ENCODE measurements around the gene HOXB3. TPM values are rescaled to one million over a fixed set of nuclear protein-coding genes. Genes with fewer than 3 reads are reported as not detected.

The HOXB3 gene
- total and polyA plus RNA-seq, 2 of the 4 experiments (the other 2 are of a cell fraction), result 6.3 to 59.6 TPM

GRCh38 chr17:48543107-48543853, 46.8 kb downstream of the HOXB3 start:
- Histone ChIP-seq H4K91ac (ENCODE audit: insufficient read depth, low read depth, low read length) (peak overlapping the region; percentile 80), H3K9ac (ENCODE audit: low read depth, low read length) (peak overlapping the region; percentile 100), H3K56ac (ENCODE audit: extremely low read depth, insufficient read depth, low read length) (peak overlapping the region; percentile 91), H3K23ac (ENCODE audit: low read depth, low read length) (peak overlapping the region; percentile 95), H2AK9ac (replicated peaks; ENCODE audit: low read depth, low read length, poor library complexity) (peak overlapping the region; percentile 86), H3K9me3 (ENCODE audit: control insufficient read depth, insufficient read depth, low read length) (no peaks in the 10 kb centered on the region), H2AK5ac (ENCODE audit: low read depth, low read length) (peak overlapping the region; percentile 73), H3K14ac (replicated peaks; ENCODE audit: low read depth, low read length) (peak overlapping the region; percentile 88), H3K4ac (ENCODE audit: low read depth, low read length) (peak overlapping the region; percentile 89), H3K4me2 (ENCODE audit: low read depth, low read length) (peak overlapping the region; percentile 66), H2BK5ac (ENCODE audit: low read depth, low read length, poor library complexity, severe bottlenecking) (peak overlapping the region; percentile 96), H4K20me1 (ENCODE audit: insufficient read depth, low read length) (no peaks in the 10 kb centered on the region), H2BK20ac (ENCODE audit: low read depth, low read length) (no peak overlapping the region; the same call in 1 of the 2 replicates), H3K4me1 (ENCODE audit: control insufficient read depth, insufficient read depth, low read length) (peaks cover 32% of the 10 kb centered on the region), H3K9me1 (ENCODE audit: insufficient read depth, low read length) (peaks cover 10% of the 10 kb centered on the region), H3K79me1 (ENCODE audit: low read depth in 1 of 2, low read length in 2 of 2) (peaks cover 4 to 43% of the 10 kb centered on the region in 2 experiments; a peak in 2 of 4 replicates), H2BK120ac (ENCODE audit: low read depth, low read length) (peak overlapping the region; percentile 68), H3K27me3 (ENCODE audit: control insufficient read depth, insufficient read depth, low read length) (no peaks in the 10 kb centered on the region), H2BK15ac (ENCODE audit: low read depth, low read length) (no peak overlapping the region), H3K36me3 (ENCODE audit: control insufficient read depth, insufficient read depth, low read length) (peaks cover 20% of the 10 kb centered on the region), H4K8ac (ENCODE audit: low read depth in 2 of 2, low read length in 2 of 2) (peak overlapping the region; percentile 62 to 79; a peak in 2 of 4 replicates), H3K18ac (ENCODE audit: low read depth, low read length) (peak overlapping the region; percentile 70), H4K5ac (ENCODE audit: low read depth, low read length) (peak overlapping the region; percentile 41), H3K4me3 (ENCODE audit: insufficient read depth, low read depth, low read length) (peak overlapping the region; percentile 96), H3K27ac (ENCODE audit: insufficient read depth, low read length) (peak overlapping the region; percentile 99), H2AFZ (replicated peaks; ENCODE audit: low read length, poor library complexity) (peak overlapping the region; percentile 63)
- TSS peak; percentile 80 for BruUV-seq (replicated peaks)
- WGBS, 2 experiments (ENCODE audit: extremely low coverage in 2 of 2, insufficient read length in 1 of 2), result 0% methylated on average over 26 of the region's 72 CpGs; no CpG with 5 or more reads in 1 of the 2 experiments
- dilution Hi-C loops (cut with HindIII; ENCODE audit: low sequenced_read_pairs, unreplicated experiment), result no loop called here
- ATAC-seq (ENCODE audit: low read depth) (peak; percentile 0; the same call in 1 of the 2 replicates), DNase-seq (peak; percentile 67)
- CTCF ChIA-PET, result no interaction called here
- in situ Hi-C loops (cut with MboI; ENCODE audit: low sequenced_read_pairs), result loop anchor here (10.0 kb wide), 1 partner anchor 188 kb away; no protein-coding TSS in a partner anchor
- intact Hi-C loops (cut with micrococcal nuclease), result no loop called here
- TF ChIP-seq USF2 (IDR thresholded peaks at IDR 0.05; ENCODE audit: low read depth, low read length) (no peak), BHLHE40 (IDR thresholded peaks at IDR 0.05; ENCODE audit: low read depth, low read length) (no peak), CHD1 (IDR thresholded peaks at IDR 0.05; ENCODE audit: low read depth, low read length) (no peak), MXI1 (IDR thresholded peaks at IDR 0.05; ENCODE audit: borderline replicate concordance, low read depth, low read length) (no peak), MAFK (IDR thresholded peaks at IDR 0.05; ENCODE audit: low read depth, low read length) (no peak), CEBPB (IDR thresholded peaks at IDR 0.05; ENCODE audit: low read depth, low read length) (no peak), MAZ (IDR thresholded peaks at IDR 0.05; ENCODE audit: borderline replicate concordance, low read depth, low read length) (no peak), CTCF (conservative IDR thresholded peaks at IDR 0.05; ENCODE audit: low read depth, low read length) (no peak), SMC3 (IDR thresholded peaks at IDR 0.05; ENCODE audit: low read depth, low read length) (no peak)
- TF ChIP-seq, protein P1, sequence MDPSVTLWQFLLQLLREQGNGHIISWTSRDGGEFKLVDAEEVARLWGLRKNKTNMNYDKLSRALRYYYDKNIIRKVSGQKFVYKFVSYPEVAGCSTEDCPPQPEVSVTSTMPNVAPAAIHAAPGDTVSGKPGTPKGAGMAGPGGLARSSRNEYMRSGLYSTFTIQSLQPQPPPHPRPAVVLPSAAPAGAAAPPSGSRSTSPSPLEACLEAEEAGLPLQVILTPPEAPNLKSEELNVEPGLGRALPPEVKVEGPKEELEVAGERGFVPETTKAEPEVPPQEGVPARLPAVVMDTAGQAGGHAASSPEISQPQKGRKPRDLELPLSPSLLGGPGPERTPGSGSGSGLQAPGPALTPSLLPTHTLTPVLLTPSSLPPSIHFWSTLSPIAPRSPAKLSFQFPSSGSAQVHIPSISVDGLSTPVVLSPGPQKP (IDR thresholded peaks at IDR 0.05; ENCODE audit: borderline replicate concordance, low read depth, low read length), result no peak
- POLR2A ChIA-PET (ENCODE audit: unreplicated experiment), result interaction anchor here (0.5 to 1.7 kb wide), 4 partner anchors 17 to 60 kb away, joined by 3 to 10 read pairs (median 4); no protein-coding TSS in a partner anchor
